GM21528 (cell line): ENCODE data around the gene PSME1.

Source experiments
- ATAC-seq: cut with Tn5 transposase; IDR thresholded peaks from one replicate; pipeline ENCODE4 v1.9.1; 2021; ENCODE audit warnings: mild to moderate bottlenecking, moderate library complexity; ENCODE audit not compliant: unreplicated experiment, low FRiP score

The PSME1 gene

DNA sequence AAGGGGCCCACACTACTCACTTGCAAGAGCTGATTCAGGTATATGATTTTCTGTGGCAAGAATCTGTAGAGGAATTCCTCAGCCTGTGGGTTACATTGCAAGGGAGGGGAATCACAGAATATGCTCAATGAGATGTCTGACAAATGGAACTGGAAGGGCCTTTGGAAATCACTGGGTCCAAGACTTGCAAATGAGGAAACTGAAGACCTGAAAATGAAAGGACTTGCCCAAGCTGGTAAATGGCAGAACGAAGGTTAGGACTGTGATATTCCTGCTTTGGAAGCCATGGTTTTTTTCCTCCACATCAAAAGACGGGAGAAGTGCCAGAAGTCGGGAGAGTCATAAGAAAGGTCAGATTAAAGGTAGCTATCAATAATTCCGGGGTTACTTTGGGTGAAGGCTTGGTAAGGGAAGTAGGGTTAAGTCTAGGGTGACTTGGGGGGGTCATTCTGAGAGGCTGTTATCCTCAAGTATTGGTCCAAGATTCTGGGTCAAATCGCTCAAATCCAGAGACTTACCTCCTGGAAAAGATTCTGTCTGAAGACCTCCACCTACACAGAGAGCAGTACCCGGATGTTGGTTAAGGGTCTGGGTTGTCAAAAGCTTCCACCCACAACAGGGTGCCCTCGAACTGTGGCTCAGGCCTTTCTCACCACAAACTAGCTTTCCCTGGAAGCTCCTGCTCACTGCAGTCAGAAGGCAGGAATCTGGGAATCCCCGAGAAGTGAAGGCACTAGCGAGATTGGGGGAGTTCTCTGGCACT, 9.9 kb downstream of the PSME1 start:
- no peak for ATAC-seq

DNA sequence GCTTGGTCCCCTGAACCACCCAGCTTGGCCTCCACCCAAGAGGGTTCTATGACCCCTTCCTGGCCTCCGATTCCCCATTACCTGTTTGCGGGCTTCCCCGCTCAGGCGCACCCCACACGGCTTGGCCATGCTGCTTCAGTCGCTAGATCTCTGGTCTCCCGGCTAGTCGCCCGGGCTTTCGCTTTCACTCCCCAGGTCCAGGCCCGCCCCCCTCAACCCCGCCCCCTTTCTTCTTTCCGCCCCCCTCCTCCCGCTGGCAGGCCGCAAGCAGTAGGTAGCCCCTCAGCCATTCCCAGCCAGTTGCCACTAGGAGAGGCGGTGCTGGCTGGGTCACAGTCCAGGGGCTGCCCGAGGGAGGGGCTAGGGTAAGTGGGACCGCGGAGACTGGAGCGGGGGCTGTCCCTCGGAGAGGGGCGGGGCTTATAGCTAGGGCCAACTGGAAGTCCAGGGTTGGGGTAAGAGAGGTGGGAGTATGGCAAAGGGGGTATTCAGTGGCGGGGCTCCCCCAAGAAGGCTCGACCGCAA, 10.5 kb downstream of the PSME1 start, which contains the start of gene PSME2:
PSME2 (minus strand) TSS at position 158 of the 525 bp plus-strand sequence; CDS start at position 129, 29 bp downstream.
- peak; percentile 67 for ATAC-seq

DNA sequence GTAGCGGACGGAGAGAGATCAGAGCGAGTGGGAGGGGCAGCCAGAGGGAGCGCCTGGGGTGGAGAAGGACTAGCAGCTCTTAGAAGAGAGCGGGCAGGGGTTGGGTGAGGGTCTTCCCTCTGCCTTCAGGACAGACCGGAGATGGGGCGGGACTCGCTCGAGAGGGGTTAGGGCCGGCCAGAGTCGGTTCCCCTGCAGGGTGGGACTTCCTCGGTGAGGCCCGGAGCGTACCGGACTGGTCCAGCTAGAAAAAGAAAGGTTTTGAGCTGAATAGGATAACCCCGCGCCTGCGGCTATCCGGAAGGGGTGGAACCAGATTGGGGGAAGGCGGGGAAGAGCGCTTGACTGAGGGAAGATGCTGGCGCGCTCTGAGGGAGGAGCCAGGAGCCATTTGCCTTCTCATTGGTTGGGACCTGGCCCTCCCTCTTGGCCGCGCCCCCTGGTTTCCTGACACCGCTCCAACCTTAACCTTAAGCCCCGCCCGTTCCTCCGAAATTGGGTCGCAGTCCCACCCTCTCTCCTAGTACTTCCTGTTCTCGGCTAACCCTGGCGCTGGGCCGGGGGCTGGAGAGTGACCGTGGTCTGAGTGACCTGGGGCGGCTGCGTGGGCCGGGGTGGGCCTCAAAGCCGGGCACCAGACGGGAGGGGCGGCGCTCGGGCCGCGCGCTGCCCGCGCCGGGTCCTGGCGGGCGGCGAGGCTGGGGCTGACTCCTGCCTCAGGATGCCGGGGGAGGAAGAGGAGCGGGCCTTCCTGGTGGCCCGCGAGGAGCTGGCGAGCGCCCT, 11.2 kb downstream of the PSME1 start, which contains the start of gene RNF31:
RNF31 (plus strand) TSS at position 521 of the 783 bp plus-strand sequence; CDS start at position 722, 201 bp downstream.
- ATAC-seq = peak; percentile 78

DNA sequence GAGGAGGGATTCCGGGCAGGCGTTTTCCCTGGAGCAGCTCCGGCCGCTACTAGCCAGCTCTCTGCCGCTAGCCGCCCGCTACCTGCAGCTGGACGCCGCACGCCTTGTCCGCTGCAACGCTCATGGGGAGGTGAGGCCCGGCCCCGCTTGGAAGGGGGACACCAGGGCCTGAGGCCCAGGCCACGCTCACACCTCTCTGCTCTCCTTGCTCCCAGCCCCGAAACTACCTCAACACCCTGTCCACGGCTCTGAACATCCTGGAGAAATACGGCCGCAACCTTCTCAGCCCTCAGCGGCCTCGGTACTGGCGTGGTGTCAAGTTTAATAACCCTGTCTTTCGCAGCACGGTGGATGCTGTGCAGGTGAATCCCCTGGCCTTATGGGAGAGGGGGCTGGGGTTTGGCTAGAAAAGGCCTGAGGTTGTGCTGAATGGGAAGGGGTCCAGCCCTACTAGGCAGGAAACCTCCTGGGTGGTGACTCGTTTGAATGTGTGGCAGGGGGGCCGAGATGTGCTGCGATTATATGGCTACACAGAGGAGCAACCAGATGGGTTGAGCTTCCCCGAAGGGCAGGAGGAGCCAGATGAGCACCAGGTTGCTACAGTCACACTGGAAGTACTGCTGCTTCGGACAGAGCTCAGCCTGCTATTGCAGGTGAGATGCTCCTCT, 11.9 kb downstream of the PSME1 start:
- ATAC-seq = no peak

GRCh38 chr14:24149302-24149969, 13.4 kb downstream of the PSME1 start:
- no peak for ATAC-seq

DNA sequence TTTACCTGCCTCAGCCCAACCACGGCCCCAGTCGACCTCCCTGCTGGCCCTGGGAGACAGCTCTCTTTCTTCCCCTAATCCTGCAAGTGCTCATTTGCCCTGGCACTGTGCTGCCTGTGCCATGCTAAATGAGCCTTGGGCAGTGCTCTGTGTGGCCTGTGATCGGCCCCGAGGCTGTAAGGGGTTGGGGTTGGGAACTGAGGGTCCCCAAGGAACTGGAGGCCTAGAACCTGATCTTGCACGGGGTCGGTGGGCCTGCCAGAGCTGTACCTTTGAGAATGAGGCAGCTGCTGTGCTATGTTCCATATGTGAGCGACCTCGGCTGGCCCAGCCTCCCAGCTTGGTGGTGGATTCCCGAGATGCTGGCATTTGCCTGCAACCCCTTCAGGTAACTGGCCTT, 14.1 kb downstream of the PSME1 start:
- ATAC-seq = no peak

GRCh38 chr14:24150567-24150966, 14.6 kb downstream of the PSME1 start:
- no peak for ATAC-seq

DNA sequence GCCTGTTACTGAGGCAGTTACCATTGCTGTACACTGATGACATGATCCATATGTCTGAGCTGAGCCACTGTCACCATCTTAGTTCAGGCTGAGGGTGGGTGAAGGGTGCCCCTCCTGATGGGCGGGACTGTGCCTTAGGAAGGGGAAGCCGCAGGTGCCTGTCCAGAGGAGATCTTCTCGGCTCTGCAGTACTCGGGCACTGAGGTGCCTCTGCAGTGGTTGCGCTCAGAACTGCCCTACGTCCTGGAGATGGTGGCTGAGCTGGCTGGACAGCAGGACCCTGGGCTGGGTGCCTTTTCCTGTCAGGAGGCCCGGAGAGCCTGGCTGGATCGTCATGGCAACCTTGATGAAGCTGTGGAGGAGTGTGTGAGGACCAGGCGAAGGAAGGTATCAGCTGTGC, 15.0 kb downstream of the PSME1 start:
- ATAC-seq = no peak

GRCh38 chr14:24151404-24152080, 15.5 kb downstream of the PSME1 start:
- ATAC-seq = no peak

GRCh38 chr14:24155100-24155499, 19.1 kb downstream of the PSME1 start:
- ATAC-seq = no peak

DNA sequence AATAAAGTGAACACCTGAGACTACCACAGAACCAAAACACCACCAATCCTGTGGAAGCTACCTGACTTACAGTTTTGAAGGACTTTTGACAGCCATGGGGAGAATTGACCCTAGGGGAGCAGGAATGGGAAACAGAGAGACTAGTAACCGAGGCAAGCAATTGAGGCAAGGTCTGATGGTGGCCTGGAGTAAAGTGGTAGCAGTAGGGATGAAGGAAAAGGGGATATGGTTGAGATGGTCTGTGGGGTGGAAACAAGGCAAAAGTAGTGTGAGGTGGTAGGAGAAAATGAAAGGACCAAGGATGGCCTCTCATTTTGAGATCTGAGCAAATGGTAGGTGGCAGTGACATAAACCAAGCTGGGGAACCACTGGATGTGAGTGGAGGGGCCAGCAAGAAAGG, 20.8 kb downstream of the PSME1 start:
- ATAC-seq = no peak

- no peak for ATAC-seq
These were observed 21.3 kb downstream of the PSME1 start for GRCh38 chr14:24157331-24157730.

- ATAC-seq = no peak
These were observed 23.9 kb downstream of the PSME1 start for GRCh38 chr14:24159777-24160498.

- ATAC-seq = peak; percentile 5
These were observed 24.5 kb downstream of the PSME1 start for GRCh38 chr14:24160499-24160849.

GRCh38 chr14:24160850-24161804, 25.1 kb downstream of the PSME1 start, which contains the start of gene IRF9:
Gene IRF9 (plus strand): TSS chr14:24161265. CDS start chr14:24162145, 880 bp downstream.
- peak; percentile 84 for ATAC-seq

GRCh38 chr14:24162093-24162492, 26.1 kb downstream of the PSME1 start:
- no peak for ATAC-seq

DNA sequence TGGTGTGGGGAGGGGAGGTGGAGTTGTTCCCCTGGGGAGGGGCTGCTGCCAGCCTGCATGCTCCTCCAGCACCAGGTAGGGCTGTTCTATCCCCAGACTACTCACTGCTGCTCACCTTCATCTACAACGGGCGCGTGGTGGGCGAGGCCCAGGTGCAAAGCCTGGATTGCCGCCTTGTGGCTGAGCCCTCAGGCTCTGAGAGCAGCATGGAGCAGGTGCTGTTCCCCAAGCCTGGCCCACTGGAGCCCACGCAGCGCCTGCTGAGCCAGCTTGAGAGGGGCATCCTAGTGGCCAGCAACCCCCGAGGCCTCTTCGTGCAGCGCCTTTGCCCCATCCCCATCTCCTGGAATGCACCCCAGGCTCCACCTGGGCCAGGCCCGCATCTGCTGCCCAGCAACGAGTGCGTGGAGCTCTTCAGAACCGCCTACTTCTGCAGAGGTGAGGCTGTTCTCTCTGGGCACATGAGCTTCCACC, 28.6 kb downstream of the PSME1 start:
- ATAC-seq = no peak

DNA sequence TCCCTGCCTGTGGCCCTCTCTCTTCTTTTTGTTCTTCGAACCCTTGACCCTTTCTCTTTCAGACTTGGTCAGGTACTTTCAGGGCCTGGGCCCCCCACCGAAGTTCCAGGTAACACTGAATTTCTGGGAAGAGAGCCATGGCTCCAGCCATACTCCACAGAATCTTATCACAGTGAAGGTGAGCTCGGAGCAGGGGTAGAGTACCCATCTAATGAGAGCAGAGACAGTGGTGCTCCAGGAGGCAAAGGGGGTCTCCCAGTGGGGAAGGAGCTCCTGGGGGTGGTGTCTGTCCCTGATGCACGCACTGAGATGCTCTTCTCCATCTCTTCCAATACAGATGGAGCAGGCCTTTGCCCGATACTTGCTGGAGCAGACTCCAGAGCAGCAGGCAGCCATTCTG, 29.8 kb downstream of the PSME1 start:
- ATAC-seq = no peak
